Activated CD4-positive, CD25-positive, alpha-beta regulatory T cell (primary cell): ENCODE data around the gene ZBTB7C.

Experiments used
- DNase-seq, 4 experiments: peaks; one replicate each; lab custom pipeline; 2025; lab: John Stamatoyannopoulos, UW

Gene ZBTB7C

GRCh38 chr18:48390641-48391040 is 18.5 kb downstream of the ZBTB7C start:
- DNase-seq, result no peak

DNA sequence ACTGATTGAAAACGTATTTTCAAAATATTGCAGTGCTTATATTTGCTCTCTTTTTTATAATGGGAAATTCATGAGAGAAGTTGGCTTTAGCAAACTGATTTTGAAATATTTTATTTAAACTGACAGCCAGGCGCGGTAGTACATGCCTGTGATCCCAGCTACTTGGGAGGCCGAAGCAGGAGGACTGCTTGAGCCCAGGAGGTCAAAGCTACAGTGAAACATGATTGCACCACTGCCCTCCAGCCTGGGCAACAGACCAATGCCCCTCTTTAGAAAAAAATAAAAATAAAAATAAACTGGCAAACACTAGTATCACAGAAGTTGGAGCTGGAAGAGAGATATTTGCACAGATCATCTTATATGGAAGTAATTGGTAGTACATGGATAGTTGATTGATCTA is 20.7 kb downstream of the ZBTB7C start:
- DNase-seq, result no peak

DNA sequence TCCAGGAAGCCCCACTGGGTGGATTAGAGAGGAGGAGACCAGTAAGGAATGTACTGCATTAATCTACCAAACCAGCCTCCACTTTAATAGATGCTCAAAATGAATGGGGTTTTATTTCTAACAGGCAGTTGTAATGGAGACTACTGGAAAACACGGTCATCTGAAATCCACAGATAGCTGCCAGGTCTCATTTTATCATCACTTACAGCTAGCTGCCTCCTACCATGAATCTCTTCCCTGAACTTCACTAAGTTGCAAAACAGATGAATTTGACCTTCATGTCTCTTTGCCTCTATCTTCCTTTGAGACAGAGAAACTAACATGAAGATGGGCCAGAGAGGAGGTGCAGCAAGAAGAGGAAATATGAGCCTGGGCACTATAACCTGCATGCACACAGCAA is 21.9 kb downstream of the ZBTB7C start:
- DNase-seq, result no peak

DNA sequence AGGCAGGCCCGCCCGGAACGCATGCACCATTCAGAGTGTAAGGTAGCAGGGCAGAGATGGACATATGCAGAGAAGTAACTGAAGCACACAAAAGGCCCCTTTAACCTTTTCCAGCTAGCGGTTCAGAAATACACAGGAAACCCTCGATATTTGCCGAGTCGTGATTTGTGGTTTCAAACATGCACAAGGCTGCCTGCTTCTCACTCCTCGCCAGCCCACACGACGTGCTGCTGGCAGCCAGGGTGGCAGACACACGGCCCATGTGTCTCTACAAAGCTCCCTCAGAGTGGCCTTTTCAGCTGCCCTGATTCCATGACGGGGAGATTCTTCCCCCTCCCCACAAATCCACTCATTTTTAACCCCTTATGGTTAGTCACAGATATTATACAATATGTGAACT is 23.6 kb downstream of the ZBTB7C start:
- no peak for DNase-seq

DNA sequence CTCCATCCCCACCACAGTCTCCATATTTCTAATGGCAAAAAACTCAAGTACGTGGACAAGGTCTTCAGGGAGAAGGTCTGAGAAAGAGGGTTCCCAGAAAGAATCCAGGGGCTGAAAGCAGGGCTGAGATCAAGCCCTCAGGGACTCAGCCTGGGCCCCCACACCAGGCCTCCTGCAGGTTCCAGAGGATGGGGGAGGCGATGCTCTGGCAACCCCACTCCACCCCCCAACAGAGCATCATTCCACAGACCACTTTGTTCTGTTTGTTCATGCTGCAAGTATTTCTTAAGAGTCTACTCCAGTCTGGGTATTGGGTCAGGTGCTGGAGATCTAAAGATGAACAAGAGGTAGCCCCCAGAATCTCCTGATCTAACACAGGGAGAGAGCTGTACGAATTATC is 32.2 kb downstream of the ZBTB7C start:
- DNase-seq, result no peak

DNA sequence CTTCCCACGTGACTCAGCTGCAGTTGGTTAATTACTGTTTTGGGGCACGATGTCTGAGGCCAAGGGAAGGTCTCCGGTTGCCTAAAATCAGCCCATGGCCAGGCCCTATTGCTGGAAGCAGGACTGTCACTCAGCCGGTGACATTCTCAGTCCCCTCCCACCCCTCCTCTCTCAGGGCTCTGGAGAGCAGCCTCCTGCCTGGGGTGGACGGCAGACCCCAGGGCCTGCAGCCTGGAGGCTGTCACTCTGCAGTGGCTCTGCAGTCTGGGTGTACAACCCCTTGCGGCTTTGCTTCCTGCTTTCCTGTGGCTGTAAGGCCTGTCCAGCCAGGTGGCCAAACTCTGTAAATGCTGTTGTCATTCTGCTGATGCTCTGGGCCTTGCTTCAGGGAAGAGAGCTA is 32.8 kb downstream of the ZBTB7C start:
- no peak for DNase-seq

DNA sequence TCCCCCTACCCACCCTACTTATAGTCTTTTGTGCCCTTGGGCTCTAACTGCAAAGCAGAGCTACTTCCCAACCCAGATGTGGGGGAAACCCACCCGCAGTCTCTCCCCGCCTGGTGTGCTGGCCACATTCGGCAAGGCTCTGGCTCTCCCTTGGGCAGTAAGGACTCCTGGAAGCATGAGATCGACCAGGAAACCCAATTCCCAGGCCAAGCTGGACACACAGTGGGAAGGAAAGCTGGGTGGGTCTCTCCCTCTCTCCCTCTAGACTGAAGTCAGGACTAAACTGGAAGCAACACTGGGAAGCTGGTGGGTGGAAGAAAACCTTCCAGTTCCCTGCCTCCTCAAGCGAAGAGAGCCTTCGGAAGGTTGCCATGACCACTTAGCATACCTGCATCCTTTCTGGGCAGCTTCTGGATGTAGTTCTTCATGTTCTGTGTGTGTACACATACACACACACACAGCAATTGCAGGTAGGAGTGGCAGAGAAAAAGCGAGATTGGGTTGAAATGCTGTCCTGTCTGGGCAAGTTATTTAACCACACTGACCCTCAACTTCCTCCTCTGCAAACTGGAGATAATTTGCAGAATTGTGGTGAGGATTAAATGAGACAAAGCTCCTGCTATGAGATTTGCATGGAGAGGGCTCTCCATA is 33.9 kb downstream of the ZBTB7C start:
- no peak for DNase-seq

DNA sequence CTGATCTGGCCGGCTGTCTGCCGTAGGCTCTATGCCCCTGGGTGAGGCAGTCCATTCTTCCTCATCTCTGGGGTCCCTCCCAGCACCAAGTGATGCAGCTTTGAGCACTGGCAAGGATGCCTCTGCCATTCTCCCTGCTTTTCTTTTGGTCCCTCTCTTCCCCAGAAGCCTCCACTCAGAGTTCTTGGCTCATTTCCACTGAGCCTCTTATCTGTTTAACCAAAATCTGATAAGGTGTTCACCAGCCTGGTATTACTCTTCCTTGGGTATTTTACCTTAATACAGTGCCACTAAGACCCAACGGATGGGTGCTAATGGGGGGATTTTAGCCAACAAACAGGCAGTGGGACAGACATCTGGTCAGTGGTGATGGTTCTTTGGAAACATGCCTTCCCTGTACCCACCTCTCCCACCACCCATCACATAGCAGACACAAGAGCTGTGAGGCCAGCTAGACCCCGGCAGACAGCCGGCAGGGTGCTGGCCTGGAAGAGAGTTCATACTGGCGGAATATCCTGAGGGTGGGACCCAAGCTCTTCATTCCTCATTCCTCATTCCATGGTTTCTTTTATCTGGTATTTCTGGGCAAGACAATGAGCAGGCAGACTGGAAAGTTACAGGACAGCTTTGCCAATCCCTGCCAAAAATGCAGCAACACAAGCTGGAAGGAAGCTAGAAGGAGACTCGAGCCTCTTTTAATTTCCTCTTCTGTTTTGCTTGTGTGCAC is 34.6 kb downstream of the ZBTB7C start:
- no peak for DNase-seq

- DNase-seq, result no peak
These were observed 37.2 kb downstream of the ZBTB7C start for GRCh38 chr18:48371854-48372602.

- DNase-seq, result no peak
These were observed 41.6 kb downstream of the ZBTB7C start for GRCh38 chr18:48367557-48367956.

DNA sequence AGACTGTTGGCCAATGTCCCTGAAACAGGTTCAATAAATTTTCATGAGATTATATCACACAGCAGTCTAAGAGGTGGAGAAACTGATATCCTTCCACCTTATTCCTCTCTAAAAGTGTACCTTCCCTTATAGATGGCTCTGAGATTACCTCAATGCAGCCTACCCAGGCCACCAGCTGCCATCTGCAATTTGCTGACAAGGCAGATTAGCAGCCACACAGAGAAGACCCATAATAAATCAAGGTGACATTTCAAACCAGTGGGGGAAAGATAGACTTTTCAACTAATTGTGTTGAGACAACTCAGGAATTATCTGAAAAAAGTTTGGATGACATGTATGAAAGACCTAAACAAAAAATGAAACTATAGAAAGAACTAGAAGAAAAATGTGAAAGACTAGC is 43.2 kb downstream of the ZBTB7C start:
- DNase-seq, result no peak

- DNase-seq, result no peak
These were observed 45.0 kb downstream of the ZBTB7C start for GRCh38 chr18:48364146-48364545.

DNA sequence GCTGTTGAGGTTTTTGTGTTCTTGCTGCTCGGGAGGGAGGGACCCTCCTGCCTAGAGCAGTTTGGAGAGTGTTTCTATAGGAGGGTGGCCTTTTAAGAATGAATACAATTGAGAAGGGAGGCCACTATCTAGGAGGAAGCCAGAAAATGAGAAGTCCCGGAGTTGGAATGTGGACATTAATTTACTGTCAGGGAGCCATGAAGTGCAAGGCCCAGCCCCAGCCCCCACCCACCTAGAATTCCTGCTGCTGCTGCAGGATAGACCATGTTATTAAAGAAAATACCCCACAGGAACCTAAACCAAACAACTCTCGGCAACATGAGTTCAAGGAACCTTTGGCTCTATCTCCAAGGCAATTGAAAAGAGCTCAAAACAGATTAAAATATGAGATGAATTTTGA is 46.0 kb downstream of the ZBTB7C start:
- no peak for DNase-seq

GRCh38 chr18:48361801-48362200 is 47.4 kb downstream of the ZBTB7C start:
- no peak for DNase-seq

- DNase-seq, result no peak
These were observed 48.7 kb downstream of the ZBTB7C start for GRCh38 chr18:48360376-48361021.

- no peak for DNase-seq
These were observed 49.6 kb downstream of the ZBTB7C start for GRCh38 chr18:48359626-48360025.

DNA sequence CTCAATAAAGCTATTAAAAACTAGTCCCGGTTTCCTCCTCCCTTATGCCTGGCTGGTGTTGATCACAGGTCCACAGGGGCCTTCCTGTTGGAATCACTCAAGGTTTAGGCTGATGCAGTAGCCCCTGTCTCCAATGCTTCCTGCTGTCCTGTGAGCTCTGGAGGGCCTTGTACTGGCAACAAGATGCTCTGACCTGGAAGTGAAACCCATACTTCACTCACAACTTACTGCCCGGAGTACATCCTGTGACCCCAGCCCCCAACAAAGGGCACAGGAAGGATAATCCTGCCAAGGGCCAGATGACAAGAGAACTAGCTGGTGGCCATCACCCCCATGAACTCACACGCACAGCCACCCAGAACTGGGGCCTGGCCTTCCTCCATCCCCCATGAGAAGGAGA is 50.3 kb downstream of the ZBTB7C start:
- no peak for DNase-seq

DNA sequence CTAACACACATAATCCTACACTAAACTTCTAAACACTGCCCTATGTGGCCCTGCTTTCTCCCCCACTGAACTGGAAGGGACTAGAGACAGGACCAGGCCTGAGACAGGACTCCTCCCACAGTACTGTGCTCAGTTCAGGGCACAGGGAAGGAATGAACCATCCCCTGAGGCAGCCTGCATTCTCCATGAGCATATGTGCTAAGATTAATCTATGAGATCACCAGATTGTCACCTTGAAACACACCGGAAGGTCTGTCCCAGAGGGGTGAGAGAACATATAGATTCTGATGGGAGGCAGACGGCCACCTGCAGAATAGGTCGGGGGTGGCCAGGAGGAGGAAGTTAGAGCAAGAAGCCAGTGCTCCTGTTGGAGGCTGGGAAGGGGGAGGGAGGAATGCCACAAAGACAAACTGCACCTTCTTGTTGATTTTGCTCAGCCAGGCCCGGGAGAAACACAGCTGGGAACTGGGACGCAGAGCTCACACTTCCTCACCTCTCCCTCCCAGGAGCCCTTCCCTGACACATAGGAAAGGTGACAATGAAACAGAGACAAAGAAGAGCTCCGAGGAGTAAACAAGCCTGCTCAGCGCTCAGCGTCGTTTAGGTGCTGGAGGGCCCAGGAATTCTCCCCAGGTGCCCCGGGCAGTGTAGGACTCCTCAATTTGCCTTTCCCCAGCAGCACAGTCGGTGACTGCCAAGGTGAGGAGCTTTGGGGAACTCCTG is 52.1 kb downstream of the ZBTB7C start:
- no peak for DNase-seq

- DNase-seq, result no peak
These were observed 52.9 kb downstream of the ZBTB7C start for GRCh38 chr18:48356151-48356745.

DNA sequence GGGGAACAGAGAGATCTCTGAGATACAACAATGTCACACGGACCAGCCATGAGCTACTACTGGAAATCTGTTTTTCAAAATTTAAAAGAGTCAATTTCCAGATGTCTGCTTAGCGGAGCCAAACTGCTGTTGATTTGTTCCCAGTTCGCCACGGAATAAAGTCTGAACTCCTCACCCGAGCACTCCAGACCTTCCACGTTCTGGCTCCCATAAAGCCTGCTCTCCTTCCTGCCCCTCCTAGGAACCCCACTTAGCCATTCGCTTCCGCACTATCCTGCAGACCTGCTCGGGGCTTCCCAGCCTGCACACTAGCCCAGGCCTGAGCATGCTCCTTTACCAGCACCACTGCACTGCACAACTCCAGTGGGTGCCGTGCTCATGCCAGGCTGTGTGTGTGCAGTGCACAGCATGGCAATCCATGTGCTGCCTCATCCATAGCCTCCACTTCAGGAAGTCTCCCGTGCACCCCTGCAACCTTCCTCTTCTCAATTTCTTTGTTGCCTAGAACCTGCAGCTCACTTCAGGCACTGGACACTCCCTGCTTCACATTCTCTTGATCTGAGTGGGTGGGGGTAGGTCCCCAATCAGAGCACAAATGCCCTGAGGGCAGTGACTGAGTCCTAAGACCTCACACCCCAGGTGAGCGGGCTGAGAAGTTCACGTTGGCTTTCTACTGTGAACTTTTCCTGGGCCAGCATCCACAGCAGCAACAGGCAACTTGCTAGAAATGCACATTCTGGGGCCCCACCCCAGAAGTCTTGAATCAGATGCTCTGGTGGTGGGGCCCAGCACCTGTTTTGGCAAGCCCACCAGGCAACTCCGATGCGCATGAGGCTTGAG is 53.7 kb downstream of the ZBTB7C start:
- DNase-seq, result no peak
